Osteocyte (in vitro differentiated cells): ENCODE results near the gene IFT27. TPM values are rescaled to one million over a fixed set of nuclear protein-coding genes. Genes with fewer than 3 reads are reported as not detected.

Source experiments
- DNase-seq: peaks from one replicate; pipeline ENCODE4 v3.0.0; 2021; ENCODE audit warnings: mixed read lengths; ENCODE audit not compliant: unreplicated experiment; ENCODE audit errors: extremely low spot score
- H3K27ac Mint-ChIP-seq: one replicate; pipeline ENCODE4 v1.8.0; 2021; ENCODE audit warnings: mild to moderate bottlenecking, mixed read lengths; ENCODE audit not compliant: unreplicated experiment
- H3K27me3 Mint-ChIP-seq: one replicate; pipeline ENCODE4 v1.8.0; 2021; ENCODE audit warnings: mixed read lengths; ENCODE audit not compliant: unreplicated experiment
- H3K36me3 Mint-ChIP-seq: one replicate; pipeline ENCODE4 v1.8.0; 2021; ENCODE audit warnings: mixed read lengths; ENCODE audit not compliant: unreplicated experiment
- H3K4me1 Mint-ChIP-seq: one replicate; pipeline ENCODE4 v1.8.0; 2021; ENCODE audit warnings: mixed read lengths; ENCODE audit not compliant: unreplicated experiment
- H3K4me3 Mint-ChIP-seq: one replicate; pipeline ENCODE4 v1.8.0; 2021; ENCODE audit warnings: mild to moderate bottlenecking, moderate library complexity, mixed read lengths; ENCODE audit not compliant: unreplicated experiment
- H3K9me3 Mint-ChIP-seq: one replicate; pipeline ENCODE4 v1.8.0; 2021; ENCODE audit warnings: mixed read lengths; ENCODE audit not compliant: unreplicated experiment
- total RNA-seq: library from RNA; stranded (reverse); gene quantifications from 2 replicates; pipeline ENCODE4 v1.2.1, GENCODE V29; 2021
- TF ChIP-seq, protein P1 (sequence below): fragments of 200-600 bp; sonication (generic); IDR thresholded peaks from 2 replicates; pipeline ENCODE4 v1.5.0; 2021; ENCODE audit warnings: antibody characterized with exemption, mild to moderate bottlenecking, moderate library complexity

IFT27 gene
- total RNA-seq, 1 donor from 2014 or later, result 36.9 TPM

DNA sequence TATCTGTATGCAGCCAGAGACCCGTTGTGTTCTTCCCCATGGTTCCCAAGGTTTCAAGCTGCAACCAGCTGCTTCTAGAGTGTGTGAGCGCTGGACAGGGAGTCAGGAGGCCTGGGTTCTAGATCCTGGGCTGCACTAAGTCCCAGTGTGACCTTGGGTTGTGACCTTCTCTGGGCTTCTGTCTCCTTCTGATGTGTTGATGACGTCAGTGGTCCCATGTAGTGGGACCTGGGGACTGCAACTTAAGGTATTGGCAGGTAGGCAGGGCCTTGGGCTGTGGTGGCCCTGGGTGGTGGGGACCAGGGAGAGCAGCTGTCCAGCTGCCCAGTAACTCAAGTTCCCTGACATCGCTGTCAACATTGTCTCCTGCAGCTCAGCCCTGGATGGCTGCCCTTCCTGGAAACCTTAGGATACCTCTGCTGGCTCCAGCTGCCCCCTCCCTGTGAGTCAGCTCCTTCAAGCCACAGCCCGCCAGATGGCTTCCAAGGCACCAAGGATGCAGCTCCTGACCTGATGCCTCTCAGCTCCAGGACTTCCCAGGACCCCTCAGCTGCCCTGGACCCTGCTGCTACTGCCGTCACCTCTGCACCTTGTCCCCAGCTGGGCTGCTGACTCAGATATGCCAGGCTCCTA lies 42.2 kb upstream of the IFT27 start:
- Mint-ChIP-seq H3K4me3 (no peak overlapping the region), H3K36me3 (no peaks in the 10 kb centered on the region), H3K27me3 (peaks cover 70% of the 10 kb centered on the region), H3K27ac (no peak overlapping the region), H3K9me3 (no peaks in the 10 kb centered on the region), H3K4me1 (peaks cover 26% of the 10 kb centered on the region)
- TF ChIP-seq, protein P1, sequence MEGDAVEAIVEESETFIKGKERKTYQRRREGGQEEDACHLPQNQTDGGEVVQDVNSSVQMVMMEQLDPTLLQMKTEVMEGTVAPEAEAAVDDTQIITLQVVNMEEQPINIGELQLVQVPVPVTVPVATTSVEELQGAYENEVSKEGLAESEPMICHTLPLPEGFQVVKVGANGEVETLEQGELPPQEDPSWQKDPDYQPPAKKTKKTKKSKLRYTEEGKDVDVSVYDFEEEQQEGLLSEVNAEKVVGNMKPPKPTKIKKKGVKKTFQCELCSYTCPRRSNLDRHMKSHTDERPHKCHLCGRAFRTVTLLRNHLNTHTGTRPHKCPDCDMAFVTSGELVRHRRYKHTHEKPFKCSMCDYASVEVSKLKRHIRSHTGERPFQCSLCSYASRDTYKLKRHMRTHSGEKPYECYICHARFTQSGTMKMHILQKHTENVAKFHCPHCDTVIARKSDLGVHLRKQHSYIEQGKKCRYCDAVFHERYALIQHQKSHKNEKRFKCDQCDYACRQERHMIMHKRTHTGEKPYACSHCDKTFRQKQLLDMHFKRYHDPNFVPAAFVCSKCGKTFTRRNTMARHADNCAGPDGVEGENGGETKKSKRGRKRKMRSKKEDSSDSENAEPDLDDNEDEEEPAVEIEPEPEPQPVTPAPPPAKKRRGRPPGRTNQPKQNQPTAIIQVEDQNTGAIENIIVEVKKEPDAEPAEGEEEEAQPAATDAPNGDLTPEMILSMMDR, result no peak
- no peak for DNase-seq

DNA sequence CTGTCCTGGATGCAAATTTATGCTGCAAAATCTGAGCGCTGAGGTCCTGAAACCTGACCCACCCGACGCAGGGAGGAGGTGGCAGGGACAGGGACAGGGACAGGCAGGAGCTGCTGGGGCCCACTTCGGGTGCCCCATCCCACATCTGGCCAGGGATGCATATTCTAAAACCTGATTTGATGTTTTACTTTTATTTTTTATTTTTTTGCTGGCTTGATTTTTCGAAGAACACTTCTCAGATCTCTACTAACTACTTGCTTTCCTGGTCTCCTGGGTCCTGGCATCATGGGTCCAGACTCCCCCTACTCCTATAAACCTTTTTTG lies 41.6 kb upstream of the IFT27 start:
- Mint-ChIP-seq H3K27me3 (peaks cover 77% of the 10 kb centered on the region), H3K27ac (no peak overlapping the region), H3K4me1 (peaks cover 19% of the 10 kb centered on the region), H3K4me3 (peak overlapping the region; percentile 39), H3K36me3 (no peaks in the 10 kb centered on the region), H3K9me3 (no peaks in the 10 kb centered on the region)
- no peak for DNase-seq
- TF ChIP-seq, protein P1, result no peak

DNA sequence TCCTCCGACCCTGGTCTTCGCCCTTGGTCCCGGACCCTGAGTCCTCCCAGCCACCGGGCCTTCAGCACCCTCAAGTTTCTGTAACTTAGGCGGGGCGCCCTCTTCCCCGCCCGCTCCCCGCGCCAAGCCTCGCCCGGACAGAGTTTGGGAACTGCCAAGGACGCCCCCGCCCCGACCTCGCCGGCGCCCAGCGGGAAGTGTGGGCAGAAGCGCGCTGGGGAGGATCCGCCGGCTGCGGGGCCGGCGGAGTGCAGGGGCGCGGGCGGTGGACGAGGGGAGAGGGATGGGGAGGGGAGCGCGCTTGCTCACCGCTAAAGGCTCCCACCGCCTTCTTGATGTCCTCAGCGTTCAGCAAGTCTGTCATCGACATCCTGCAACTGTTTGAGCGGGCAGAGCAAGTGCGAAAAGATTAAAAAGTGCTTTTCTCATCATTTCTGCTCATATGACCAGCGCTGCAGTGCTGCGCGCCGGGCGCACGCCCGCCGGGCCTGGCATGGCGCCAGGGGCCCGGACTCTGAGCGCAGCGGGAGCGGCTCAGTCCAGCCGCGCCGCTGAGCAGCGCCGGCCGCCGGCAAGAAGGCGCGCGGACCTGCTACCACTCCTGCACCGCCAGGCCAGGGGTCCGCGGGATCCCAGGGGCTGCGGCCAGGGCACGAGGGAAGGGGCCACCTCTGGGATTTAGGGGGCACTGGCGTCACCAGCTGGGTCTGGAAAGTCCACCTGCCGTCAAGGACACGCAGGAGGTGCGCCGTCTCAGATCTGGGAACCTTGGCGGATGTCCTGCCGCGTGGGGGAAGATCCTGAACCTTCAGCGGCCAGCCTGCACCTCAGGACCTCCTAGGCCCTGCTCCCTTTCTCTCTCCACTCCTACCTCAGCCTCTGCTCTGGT lies 41.0 kb upstream of the IFT27 start, which contains the start of gene PVALB:
TSS of gene PVALB (minus strand) at position 400 of the 889 bp plus-strand sequence. CDS start at position 370, 30 bp downstream.
- H3K9me3 Mint-ChIP-seq, result no peaks in the 10 kb centered on the region
- H3K27ac Mint-ChIP-seq, result no peak within 1 kb of the TSS
- peak within 1 kb of the TSS; percentile 53 for H3K4me3 Mint-ChIP-seq
- peaks cover 19% of the 10 kb centered on the region for H3K4me1 Mint-ChIP-seq
- TF ChIP-seq, protein P1, result no peak
- DNase-seq, result peak; percentile 86
- no peaks in the 10 kb centered on the region for H3K36me3 Mint-ChIP-seq
- peaks cover 83% of the 10 kb centered on the region for H3K27me3 Mint-ChIP-seq

DNA sequence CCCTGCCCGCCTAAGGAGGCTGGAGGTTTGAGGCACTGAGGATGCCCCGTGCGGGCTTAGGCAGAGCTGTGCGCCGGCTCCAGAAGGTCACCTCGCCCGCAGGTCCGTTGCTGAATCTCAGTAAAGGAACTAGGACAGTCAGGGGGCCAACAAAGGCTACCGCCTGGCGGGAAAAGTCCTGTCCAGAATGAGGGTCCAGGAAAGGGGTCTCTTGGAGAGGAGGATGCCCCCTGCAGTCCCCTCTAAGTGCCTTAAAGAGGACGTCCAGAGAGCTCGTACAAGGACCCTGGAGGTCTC lies 40.4 kb upstream of the IFT27 start:
- no peak overlapping the region for H3K27ac Mint-ChIP-seq
- TF ChIP-seq, protein P1, result no peak
- H3K9me3 Mint-ChIP-seq, result no peaks in the 10 kb centered on the region
- no peaks in the 10 kb centered on the region for H3K36me3 Mint-ChIP-seq
- H3K4me3 Mint-ChIP-seq, result peak overlapping the region; percentile 53
- DNase-seq, result no peak
- peaks cover 85% of the 10 kb centered on the region for H3K27me3 Mint-ChIP-seq
- peaks cover 19% of the 10 kb centered on the region for H3K4me1 Mint-ChIP-seq
